GM12878 (cell line): ENCODE results near the gene HOXB3. TPM values are rescaled to one million over a fixed set of nuclear protein-coding genes. Genes with fewer than 3 reads are reported as not detected.

Experiments used
- ATAC-seq: fragments of 200-7000 bp; cut with Tn5 transposase; 3 replicates; pipeline ENCODE4 v1.9.1; 2020; ENCODE audit warnings: mild to moderate bottlenecking, moderate library complexity
- BruUV-seq: library from RNA; stranded (reverse); fragments of 400-500 nt; replicated peaks from 2 replicates; lab custom pipeline; 2021; lab: Mats Ljungman, UMichigan
- CTCF ChIA-PET: fragments of 300-600 bp; sonication (Branson Sonifier 250); formaldehyde crosslinking; extraction: SDS; loops from one replicate; lab custom pipeline; 2021; ENCODE audit warnings: inconsistent platforms; lab: Yijun Ruan, JAX
- POLR2A ChIA-PET: fragments of 350-600 bp; formaldehyde crosslinking; extraction: SDS; loops from one replicate; lab custom pipeline; 2021; ENCODE audit warnings: inconsistent platforms; lab: Charles Lee
- RAD21 ChIA-PET: fragments of 300-600 bp; sonication (Branson Sonifier 250); formaldehyde crosslinking; loops from one replicate; lab custom pipeline; 2023; ENCODE audit warnings: antibody characterized with exemption; ENCODE audit not compliant: unreplicated experiment; lab: Charles Lee
- SMC1A ChIA-PET: fragments of 300-600 bp; sonication (Branson Sonifier 250); formaldehyde crosslinking; loops from one replicate; lab custom pipeline; 2023; ENCODE audit not compliant: unreplicated experiment, uncharacterized antibody; lab: Charles Lee
- DNase-seq: peaks from one replicate; pipeline ENCODE4 v3.0.0-alpha.2; 2011; ENCODE audit warnings: low read depth, low spot score
- FAIRE-seq: peaks from 3 replicates; lab custom pipeline; 2011; peaks lifted over from hg19 to GRCh38; lab: Jason Lieb, UNC
- H2AFZ ChIP-seq: 2 replicates; pipeline ENCODE4 v1.6.0; 2011; ENCODE audit warnings: low read depth, low read length, control low read depth; ENCODE audit not compliant: control insufficient read depth
- H3K27ac ChIP-seq: 2 replicates; pipeline ENCODE4 v1.5.1; 2011; ENCODE audit warnings: control low read depth; ENCODE audit not compliant: control insufficient read depth, insufficient read depth
- H3K27me3 ChIP-seq, 2 experiments: replicated peaks in 1 of 2; 2 replicates each; pipeline versions ENCODE4 v1.6.0 to v1.6.1; 2011; ENCODE audit warnings: low read length in 1 of 2; ENCODE audit not compliant: control insufficient read depth in 2 of 2, insufficient read depth in 2 of 2
- H3K36me3 ChIP-seq, 2 experiments: 2 replicates each; pipeline ENCODE4 v1.5.1; 2011; ENCODE audit warnings: low read length in 1 of 2; ENCODE audit not compliant: control insufficient read depth in 2 of 2, insufficient read depth in 2 of 2
- H3K4me1 ChIP-seq: 2 replicates; pipeline ENCODE4 v1.6.1; 2011; ENCODE audit warnings: mild to moderate bottlenecking, low read length, moderate library complexity, mixed read lengths; ENCODE audit not compliant: control insufficient read depth, insufficient read depth
- H3K4me2 ChIP-seq: 2 replicates; pipeline ENCODE4 v1.6.0; 2011; ENCODE audit warnings: control low read depth; ENCODE audit not compliant: control insufficient read depth, insufficient read depth
- H3K4me3 ChIP-seq: fragments of 200-600 bp; sonication (generic); 2 replicates; pipeline ENCODE4 v1.5.1; 2016
- H3K79me2 ChIP-seq: 2 replicates; pipeline ENCODE4 v1.6.0; 2011; ENCODE audit warnings: low read length; ENCODE audit not compliant: control insufficient read depth, insufficient read depth
- H3K9ac ChIP-seq: 2 replicates; pipeline ENCODE4 v1.8.0; 2011; ENCODE audit warnings: low read length, control low read depth, mixed read lengths; ENCODE audit not compliant: control insufficient read depth, insufficient read depth
- H3K9me3 ChIP-seq: replicated peaks from 3 replicates; pipeline ENCODE4 v1.5.1; 2011; ENCODE audit warnings: mild to moderate bottlenecking, low read length; ENCODE audit not compliant: control insufficient read depth, insufficient read depth
- H4K20me1 ChIP-seq: 2 replicates; pipeline ENCODE4 v1.6.0; 2011; ENCODE audit not compliant: control insufficient read depth, insufficient read depth
- CBFB ChIP-seq: IDR thresholded peaks from 2 replicates; pipeline ENCODE4 v1.6.1; 2016; ENCODE audit warnings: antibody characterized with exemption, low read depth
- DPF2 ChIP-seq: fragments of 450-650 bp; IDR thresholded peaks from 2 replicates; pipeline ENCODE4 v1.6.1; 2017; ENCODE audit warnings: mild to moderate bottlenecking
- EGR1 ChIP-seq, 2 experiments: IDR thresholded peaks; 1 replicate in 1 of 2; 2 replicates in 1 of 2; pipeline ENCODE4 v1.6.1; 2011 to 2012; ENCODE audit warnings: low read depth in 2 of 2, low read length in 2 of 2, borderline replicate concordance in 1 of 2, mild to moderate bottlenecking in 1 of 2, moderate library complexity in 1 of 2
- ESRRA ChIP-seq: IDR thresholded peaks from 2 replicates; pipeline ENCODE4 v1.6.1; 2012; ENCODE audit warnings: mild to moderate bottlenecking, low read length, improper control_type of control experiment
- WGBS: methylation state at CpG from one replicate; pipeline ENCODE4 v1.1.6; 2016; ENCODE audit warnings: low lambda C conversion rate; ENCODE audit not compliant: insufficient replicate concordance, insufficient coverage; ENCODE audit errors: missing lambda C conversion rate; 5-methylcytosine and 5-hydroxymethylcytosine counted together
- in situ Hi-C: fragments of 300-500 bp; cut with MboI; formaldehyde crosslinking; loops from 9 replicates; pipeline ENCODE4 v1.14.3; 2018; ENCODE audit warnings: mixed read lengths
- intact Hi-C: fragments of 100-400 bp; cut with micrococcal nuclease; formaldehyde crosslinking; loops from one replicate; pipeline ENCODE4 v1.14.2; 2022; ENCODE audit not compliant: unreplicated experiment
- polyA plus RNA-seq, 11 experiments: library from polyadenylated mRNA; depleted of rRNA in 4 of 11; unstranded in 6 of 11; stranded (reverse) in 5 of 11; fragments of >200 nt; fragmentation: Nextera tagmentation in 4 of 11; fragmentation: Illumina TruSeq in 1 of 11; extraction: Ambion mirVana in 4 of 11; extraction: Trizol in 1 of 11; gene quantifications; 1 replicate in 1 of 11; 2 replicates in 10 of 11; pipeline versions ENCODE4 v1.2.1 to v1.2.3, GENCODE V29; 2011 to 2016; ENCODE audit warnings: inconsistent platforms in 2 of 11, missing spikeins in 2 of 11, low read depth in 1 of 11
- total RNA-seq, 4 experiments: library from RNA; depleted of rRNA in 3 of 4; stranded (reverse); fragments of >200 nt in 3 of 4; fragmentation: Illumina TruSeq in 1 of 4; extraction: Trizol in 1 of 4; gene quantifications; 2 replicates each; pipeline versions ENCODE4 v1.2.1 to v1.2.3, GENCODE V29; 2013 to 2021
- TF ChIP-seq, protein P1 (sequence below): fragments of 450-650 bp; IDR thresholded peaks from 2 replicates; pipeline ENCODE4 v1.6.1; 2017; ENCODE audit warnings: mild to moderate bottlenecking, moderate library complexity
- TF ChIP-seq, protein P2 (sequence below): fragments of 450-650 bp; IDR thresholded peaks from 2 replicates; pipeline ENCODE4 v1.6.1; 2017; ENCODE audit warnings: borderline replicate concordance
- TF ChIP-seq, protein P3 (sequence below): fragments of 450-650 bp; IDR thresholded peaks from 2 replicates; pipeline ENCODE4 v1.6.1; 2017; ENCODE audit warnings: mild to moderate bottlenecking, moderate library complexity

Gene HOXB3
- total and polyA plus RNA-seq, 10 of the 15 experiments (the other 5 are each of a cell fraction or from before 2014, with no cell fraction given): 0.19 to 7.7 (median 2.9) TPM

DNA sequence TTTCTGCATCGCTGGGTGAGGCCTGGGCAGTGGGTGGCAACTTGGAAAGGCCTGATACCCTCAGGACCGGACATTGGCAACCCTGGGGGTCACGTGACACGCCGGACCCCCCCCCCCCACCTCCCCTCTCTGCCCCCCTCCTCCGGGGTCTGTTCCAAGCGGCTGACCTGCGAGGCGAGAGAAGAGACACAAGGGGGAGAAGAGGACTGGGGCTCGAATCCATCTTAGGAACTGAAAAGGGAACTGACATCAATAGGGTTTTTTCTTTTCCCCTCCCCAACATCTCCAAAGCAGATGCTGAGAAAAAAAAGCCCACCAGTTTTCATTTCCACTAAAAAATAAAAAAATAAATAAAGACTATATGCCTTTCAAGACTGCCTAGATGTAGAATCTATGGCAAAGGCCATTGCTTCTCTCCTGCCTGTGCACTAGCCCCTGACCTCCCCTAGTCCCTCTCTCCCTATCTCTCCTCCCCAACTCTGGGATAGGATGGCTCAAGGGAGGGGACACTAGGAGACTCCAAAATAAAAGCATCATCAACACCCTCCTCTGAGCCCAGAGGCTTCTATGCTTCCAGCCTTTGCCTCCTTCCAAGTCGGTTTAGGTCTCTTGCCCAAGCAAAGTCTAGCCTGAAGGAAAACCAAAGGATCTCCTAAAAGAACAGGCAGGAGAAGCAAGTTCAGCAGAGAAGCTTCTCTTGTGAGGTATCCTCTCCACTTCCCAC lies 37.4 kb downstream of the HOXB3 start (continued):
- TF ChIP-seq, protein P1, sequence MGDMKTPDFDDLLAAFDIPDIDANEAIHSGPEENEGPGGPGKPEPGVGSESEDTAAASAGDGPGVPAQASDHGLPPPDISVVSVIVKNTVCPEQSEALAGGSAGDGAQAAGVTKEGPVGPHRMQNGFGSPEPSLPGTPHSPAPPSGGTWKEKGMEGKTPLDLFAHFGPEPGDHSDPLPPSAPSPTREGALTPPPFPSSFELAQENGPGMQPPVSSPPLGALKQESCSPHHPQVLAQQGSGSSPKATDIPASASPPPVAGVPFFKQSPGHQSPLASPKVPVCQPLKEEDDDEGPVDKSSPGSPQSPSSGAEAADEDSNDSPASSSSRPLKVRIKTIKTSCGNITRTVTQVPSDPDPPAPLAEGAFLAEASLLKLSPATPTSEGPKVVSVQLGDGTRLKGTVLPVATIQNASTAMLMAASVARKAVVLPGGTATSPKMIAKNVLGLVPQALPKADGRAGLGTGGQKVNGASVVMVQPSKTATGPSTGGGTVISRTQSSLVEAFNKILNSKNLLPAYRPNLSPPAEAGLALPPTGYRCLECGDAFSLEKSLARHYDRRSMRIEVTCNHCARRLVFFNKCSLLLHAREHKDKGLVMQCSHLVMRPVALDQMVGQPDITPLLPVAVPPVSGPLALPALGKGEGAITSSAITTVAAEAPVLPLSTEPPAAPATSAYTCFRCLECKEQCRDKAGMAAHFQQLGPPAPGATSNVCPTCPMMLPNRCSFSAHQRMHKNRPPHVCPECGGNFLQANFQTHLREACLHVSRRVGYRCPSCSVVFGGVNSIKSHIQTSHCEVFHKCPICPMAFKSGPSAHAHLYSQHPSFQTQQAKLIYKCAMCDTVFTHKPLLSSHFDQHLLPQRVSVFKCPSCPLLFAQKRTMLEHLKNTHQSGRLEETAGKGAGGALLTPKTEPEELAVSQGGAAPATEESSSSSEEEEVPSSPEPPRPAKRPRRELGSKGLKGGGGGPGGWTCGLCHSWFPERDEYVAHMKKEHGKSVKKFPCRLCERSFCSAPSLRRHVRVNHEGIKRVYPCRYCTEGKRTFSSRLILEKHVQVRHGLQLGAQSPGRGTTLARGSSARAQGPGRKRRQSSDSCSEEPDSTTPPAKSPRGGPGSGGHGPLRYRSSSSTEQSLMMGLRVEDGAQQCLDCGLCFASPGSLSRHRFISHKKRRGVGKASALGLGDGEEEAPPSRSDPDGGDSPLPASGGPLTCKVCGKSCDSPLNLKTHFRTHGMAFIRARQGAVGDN: no peak

DNA sequence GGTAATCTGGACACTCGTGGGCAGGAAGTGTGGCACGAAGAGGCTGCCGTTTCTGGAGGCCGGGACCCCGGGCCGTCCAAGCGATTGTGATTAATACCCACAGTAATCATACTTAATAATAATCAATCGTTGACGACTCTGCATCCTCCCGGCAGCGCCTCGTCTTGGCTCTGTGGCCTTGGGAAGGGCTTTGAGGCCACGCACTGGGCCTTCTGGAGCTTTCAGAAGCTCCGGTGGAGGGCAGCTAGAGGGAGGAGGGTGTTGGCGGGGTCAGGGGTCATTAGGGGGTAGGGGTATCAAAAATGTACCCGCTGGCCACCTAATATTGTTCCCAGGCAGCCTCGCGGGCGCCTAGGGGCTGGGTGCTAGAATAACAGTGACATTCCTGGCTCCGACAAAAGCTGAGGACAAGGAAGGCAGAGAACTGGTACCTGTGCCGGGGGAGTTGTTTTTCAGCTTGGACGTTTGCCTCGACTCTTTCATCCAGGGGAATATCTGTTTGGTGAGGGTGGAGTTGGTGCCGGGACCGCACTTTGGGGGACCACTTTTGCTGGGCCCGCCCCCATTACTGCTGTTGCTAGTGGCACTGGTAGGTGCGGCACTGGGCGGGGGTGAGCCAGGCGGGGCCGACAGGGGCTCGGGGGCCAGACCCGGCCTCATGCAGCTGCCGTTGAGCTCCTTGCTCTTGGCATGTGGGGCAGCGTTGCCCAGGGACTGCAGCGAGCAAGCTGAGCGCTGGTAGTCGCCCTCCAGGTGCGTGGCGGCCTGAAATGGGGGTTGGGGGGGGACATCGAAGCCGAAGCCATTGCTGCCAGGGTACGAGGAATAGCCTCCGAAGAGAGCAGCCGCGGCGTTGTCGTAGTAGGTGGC lies 38.2 kb downstream of the HOXB3 start:
- no TSS peak for BruUV-seq
- CTCF ChIA-PET: interaction anchor here (1.2 kb wide), 1 partner anchor 41 kb away, joined by 3 read pairs; the partner anchor contains the start of gene HOXB5
- no peak for DNase-seq
- TF ChIP-seq CBFB (no peak), EGR1 (IDR thresholded peaks at IDR 0.05; ENCODE audit: borderline replicate concordance in 1 of 2, low read depth in 2 of 2, low read length in 2 of 2) (no peak), ESRRA (no peak), DPF2 (no peak)
- TF ChIP-seq, protein P2, sequence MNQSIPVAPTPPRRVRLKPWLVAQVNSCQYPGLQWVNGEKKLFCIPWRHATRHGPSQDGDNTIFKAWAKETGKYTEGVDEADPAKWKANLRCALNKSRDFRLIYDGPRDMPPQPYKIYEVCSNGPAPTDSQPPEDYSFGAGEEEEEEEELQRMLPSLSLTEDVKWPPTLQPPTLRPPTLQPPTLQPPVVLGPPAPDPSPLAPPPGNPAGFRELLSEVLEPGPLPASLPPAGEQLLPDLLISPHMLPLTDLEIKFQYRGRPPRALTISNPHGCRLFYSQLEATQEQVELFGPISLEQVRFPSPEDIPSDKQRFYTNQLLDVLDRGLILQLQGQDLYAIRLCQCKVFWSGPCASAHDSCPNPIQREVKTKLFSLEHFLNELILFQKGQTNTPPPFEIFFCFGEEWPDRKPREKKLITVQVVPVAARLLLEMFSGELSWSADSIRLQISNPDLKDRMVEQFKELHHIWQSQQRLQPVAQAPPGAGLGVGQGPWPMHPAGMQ: no peak
- TF ChIP-seq, protein P3, sequence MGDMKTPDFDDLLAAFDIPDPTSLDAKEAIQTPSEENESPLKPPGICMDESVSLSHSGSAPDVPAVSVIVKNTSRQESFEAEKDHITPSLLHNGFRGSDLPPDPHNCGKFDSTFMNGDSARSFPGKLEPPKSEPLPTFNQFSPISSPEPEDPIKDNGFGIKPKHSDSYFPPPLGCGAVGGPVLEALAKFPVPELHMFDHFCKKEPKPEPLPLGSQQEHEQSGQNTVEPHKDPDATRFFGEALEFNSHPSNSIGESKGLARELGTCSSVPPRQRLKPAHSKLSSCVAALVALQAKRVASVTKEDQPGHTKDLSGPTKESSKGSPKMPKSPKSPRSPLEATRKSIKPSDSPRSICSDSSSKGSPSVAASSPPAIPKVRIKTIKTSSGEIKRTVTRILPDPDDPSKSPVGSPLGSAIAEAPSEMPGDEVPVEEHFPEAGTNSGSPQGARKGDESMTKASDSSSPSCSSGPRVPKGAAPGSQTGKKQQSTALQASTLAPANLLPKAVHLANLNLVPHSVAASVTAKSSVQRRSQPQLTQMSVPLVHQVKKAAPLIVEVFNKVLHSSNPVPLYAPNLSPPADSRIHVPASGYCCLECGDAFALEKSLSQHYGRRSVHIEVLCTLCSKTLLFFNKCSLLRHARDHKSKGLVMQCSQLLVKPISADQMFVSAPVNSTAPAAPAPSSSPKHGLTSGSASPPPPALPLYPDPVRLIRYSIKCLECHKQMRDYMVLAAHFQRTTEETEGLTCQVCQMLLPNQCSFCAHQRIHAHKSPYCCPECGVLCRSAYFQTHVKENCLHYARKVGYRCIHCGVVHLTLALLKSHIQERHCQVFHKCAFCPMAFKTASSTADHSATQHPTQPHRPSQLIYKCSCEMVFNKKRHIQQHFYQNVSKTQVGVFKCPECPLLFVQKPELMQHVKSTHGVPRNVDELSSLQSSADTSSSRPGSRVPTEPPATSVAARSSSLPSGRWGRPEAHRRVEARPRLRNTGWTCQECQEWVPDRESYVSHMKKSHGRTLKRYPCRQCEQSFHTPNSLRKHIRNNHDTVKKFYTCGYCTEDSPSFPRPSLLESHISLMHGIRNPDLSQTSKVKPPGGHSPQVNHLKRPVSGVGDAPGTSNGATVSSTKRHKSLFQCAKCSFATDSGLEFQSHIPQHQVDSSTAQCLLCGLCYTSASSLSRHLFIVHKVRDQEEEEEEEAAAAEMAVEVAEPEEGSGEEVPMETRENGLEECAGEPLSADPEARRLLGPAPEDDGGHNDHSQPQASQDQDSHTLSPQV: no peak

More for the DNA sequence above, 38.2 kb downstream of the HOXB3 start:
- Histone ChIP-seq H3K27me3 (no peaks in the 10 kb centered on the region), H3K9ac (no peak overlapping the region), H3K9me3 (no peaks in the 10 kb centered on the region), H3K4me2 (no peak overlapping the region), H3K4me3 (no peak overlapping the region), H2AFZ (no peak overlapping the region), H3K27ac (no peak overlapping the region), H3K79me2 (no peaks in the 10 kb centered on the region), H3K36me3 (peaks cover 0 to 6% of the 10 kb centered on the region in 2 experiments; a peak in 2 of 4 replicates), H3K4me1 (no peaks in the 10 kb centered on the region), H4K20me1 (no peaks in the 10 kb centered on the region)
- ChIA-PET SMC1A (interaction anchor here (0.6 kb wide), 1 partner anchor 41 kb away, joined by 3 read pairs; no protein-coding TSS in a partner anchor), POLR2A (no interaction called here), RAD21 (no interaction called here)
- ATAC-seq (no peak), FAIRE-seq (no peak)
- in situ Hi-C loops (no loop called here), intact Hi-C loops (no loop called here)
- 88% methylated on average over 46 of the region's 47 CpGs for whole genome bisulfite sequencing
